GM23248 (cell line): Measurements from ENCODE around the gene SLC25A28. TPM values are rescaled to one million over a fixed set of nuclear protein-coding genes. Genes with fewer than 3 reads are reported as not detected.

Experiments used
- DNase-seq: peaks from one replicate; pipeline ENCODE4 v3.0.0-alpha.2; 2015
- H2AFZ ChIP-seq: fragments of 200-600 bp; sonication (generic); 2 replicates; pipeline ENCODE4 v1.6.1; 2016; ENCODE audit warnings: antibody characterized with exemption
- H3F3A ChIP-seq: fragments of 200-600 bp; sonication (generic); 2 replicates; pipeline ENCODE4 v1.6.1; 2016; ENCODE audit warnings: mild to moderate bottlenecking, antibody characterized with exemption, mixed run types; ENCODE audit not compliant: insufficient read depth
- H3K27ac ChIP-seq: fragments of 200-600 bp; sonication (generic); 2 replicates; pipeline ENCODE4 v1.5.1; 2016; ENCODE audit warnings: mild to moderate bottlenecking
- H3K27me3 ChIP-seq: fragments of 200-600 bp; sonication (generic); replicated peaks from 2 replicates; pipeline ENCODE4 v1.6.1; 2016; ENCODE audit warnings: mild to moderate bottlenecking; ENCODE audit not compliant: insufficient read depth
- H3K36me3 ChIP-seq: fragments of 200-600 bp; sonication (generic); 2 replicates; pipeline ENCODE4 v1.6.1; 2016; ENCODE audit warnings: low read depth, mild to moderate bottlenecking
- H3K4me1 ChIP-seq: fragments of 200-600 bp; sonication (generic); 2 replicates; pipeline ENCODE4 v1.6.1; 2016; ENCODE audit warnings: mild to moderate bottlenecking; ENCODE audit not compliant: insufficient read depth
- H3K4me2 ChIP-seq: fragments of 200-600 bp; sonication (generic); one replicate; pipeline ENCODE4 v1.6.1; 2016; ENCODE audit warnings: mild to moderate bottlenecking; ENCODE audit not compliant: unreplicated experiment
- H3K4me3 ChIP-seq: fragments of 200-600 bp; sonication (generic); 2 replicates; pipeline ENCODE4 v1.5.1; 2016; ENCODE audit warnings: mild to moderate bottlenecking
- H3K79me2 ChIP-seq: fragments of 200-600 bp; sonication (generic); 2 replicates; pipeline ENCODE4 v1.6.1; 2016; ENCODE audit warnings: mild to moderate bottlenecking; ENCODE audit not compliant: insufficient read depth
- H3K9ac ChIP-seq: fragments of 200-600 bp; sonication (generic); 2 replicates; pipeline ENCODE4 v1.6.1; 2016; ENCODE audit warnings: mild to moderate bottlenecking
- H3K9me2 ChIP-seq: fragments of 200-600 bp; sonication (generic); 2 replicates; pipeline ENCODE4 v1.6.1; 2016; ENCODE audit warnings: mixed run types, mild to moderate bottlenecking, moderate library complexity; ENCODE audit not compliant: insufficient read depth
- H3K9me3 ChIP-seq: fragments of 200-600 bp; sonication (generic); one replicate; pipeline ENCODE4 v1.6.1; 2017; ENCODE audit warnings: low read depth
- H4K20me1 ChIP-seq: fragments of 200-600 bp; sonication (generic); 2 replicates; pipeline ENCODE4 v1.6.0; 2016; ENCODE audit not compliant: insufficient read depth
- EZH2 ChIP-seq: fragments of 200-600 bp; sonication (generic); IDR thresholded peaks from 2 replicates; pipeline ENCODE4 v1.6.1; 2018; ENCODE audit warnings: antibody characterized with exemption, mild to moderate bottlenecking; ENCODE audit not compliant: insufficient read depth, poor library complexity, severe bottlenecking
- EZH2phosphoT487 ChIP-seq: fragments of 200-600 bp; sonication (generic); IDR thresholded peaks from 2 replicates; pipeline ENCODE4 v1.6.1; 2018; ENCODE audit warnings: antibody characterized with exemption, moderate library complexity, mild to moderate bottlenecking, low read depth; ENCODE audit not compliant: insufficient read depth
- WGBS, 2 experiments: methylation state at CpG; one replicate each; pipeline ENCODE4 v1.1.6; 2015 to 2017; ENCODE audit warnings: low lambda C conversion rate in 2 of 2, low coverage in 1 of 2; ENCODE audit errors: missing lambda C conversion rate in 2 of 2; 5-methylcytosine and 5-hydroxymethylcytosine counted together
- in situ Hi-C: fragments of 300-500 bp; cut with MboI; formaldehyde crosslinking; loops from 2 replicates; pipeline ENCODE4 v1.15.0; 2020
- polyA plus RNA-seq: library from polyadenylated mRNA; unstranded; fragments of >200 nt; fragmentation: Nextera tagmentation; extraction: Ambion mirVana; gene quantifications from 2 replicates; pipeline ENCODE4 v1.2.1, GENCODE V29; 2016
- total RNA-seq: library from RNA; depleted of rRNA; stranded (reverse); fragments of >200 nt; shearing (Covaris generic); gene quantifications from 2 replicates; pipeline ENCODE4 v1.2.3, GENCODE V29; 2014

The SLC25A28 gene
- total and polyA plus RNA-seq, 2 experiments from 2014 or later: 12.6 to 22.8 TPM

GRCh38 chr10:99647601-99648151, 27.4 kb upstream of the SLC25A28 start:
- WGBS, 2 experiments: 43 to 46% methylated on average over 2 of the region's 2 CpGs

GRCh38 chr10:99633832-99634231, 13.6 kb upstream of the SLC25A28 start:
- TF ChIP-seq EZH2 (no peak), EZH2phosphoT487 (no peak)
- H3K9me3 ChIP-seq: no peaks in the 10 kb centered on the region
- H3K27ac ChIP-seq: no peak overlapping the region
- DNase-seq: no peak
- no peak overlapping the region for H3K4me3 ChIP-seq
- H3K4me2 ChIP-seq: no peak overlapping the region
- in situ Hi-C loops: loop anchor here (10.0 kb wide), 1 partner anchor 81 kb away; no protein-coding TSS in a partner anchor
- no peak overlapping the region for H3K9ac ChIP-seq
- H3K4me1 ChIP-seq: peaks cover 13% of the 10 kb centered on the region
- H3K36me3 ChIP-seq: no peaks in the 10 kb centered on the region
- no peak overlapping the region for H2AFZ ChIP-seq
- no peaks in the 10 kb centered on the region for H4K20me1 ChIP-seq
- no peaks in the 10 kb centered on the region for H3K79me2 ChIP-seq
- H3K27me3 ChIP-seq: no peaks in the 10 kb centered on the region
- H3F3A ChIP-seq: peaks cover 7% of the 10 kb centered on the region
- H3K9me2 ChIP-seq: no peaks in the 10 kb centered on the region

More at GRCh38 chr10:99647601-99648151, 27.4 kb upstream of the SLC25A28 start:
- H3K79me2 ChIP-seq: no peaks in the 10 kb centered on the region
- in situ Hi-C loops: no loop called here
- no peak overlapping the region for H3K4me2 ChIP-seq
- H4K20me1 ChIP-seq: no peaks in the 10 kb centered on the region
- H3K9me2 ChIP-seq: no peaks in the 10 kb centered on the region
- no peak overlapping the region for H3K4me3 ChIP-seq
- no peaks in the 10 kb centered on the region for H3K4me1 ChIP-seq
- H3K36me3 ChIP-seq: no peaks in the 10 kb centered on the region
- no peaks in the 10 kb centered on the region for H3K9me3 ChIP-seq
- H3K9ac ChIP-seq: no peak overlapping the region
- H2AFZ ChIP-seq: no peak overlapping the region
- TF ChIP-seq EZH2phosphoT487 (no peak), EZH2 (no peak)
- no peaks in the 10 kb centered on the region for H3K27me3 ChIP-seq
- DNase-seq: no peak
- H3F3A ChIP-seq: no peaks in the 10 kb centered on the region; the same call in 1 of the 2 replicates
- H3K27ac ChIP-seq: no peak overlapping the region

GRCh38 chr10:99631496-99631895, 11.3 kb upstream of the SLC25A28 start:
- WGBS, 2 experiments: 87 to 93% methylated on average over 2 to 3 of the region's 3 CpGs
- H2AFZ ChIP-seq: no peak overlapping the region

GRCh38 chr10:99630991-99631390, 10.8 kb upstream of the SLC25A28 start:
- DNase-seq: peak; percentile 28

More at GRCh38 chr10:99631496-99631895, 11.3 kb upstream of the SLC25A28 start:
- H4K20me1 ChIP-seq: no peaks in the 10 kb centered on the region
- peaks cover 13% of the 10 kb centered on the region for H3K4me1 ChIP-seq
- peaks cover 7% of the 10 kb centered on the region for H3F3A ChIP-seq
- H3K4me3 ChIP-seq: no peak overlapping the region
- peak; percentile 75 for DNase-seq
- H3K79me2 ChIP-seq: no peaks in the 10 kb centered on the region
- no peaks in the 10 kb centered on the region for H3K36me3 ChIP-seq
- H3K9me3 ChIP-seq: no peaks in the 10 kb centered on the region
- no peaks in the 10 kb centered on the region for H3K27me3 ChIP-seq
- no peaks in the 10 kb centered on the region for H3K9me2 ChIP-seq
- TF ChIP-seq EZH2 (no peak), EZH2phosphoT487 (no peak)
- no peak overlapping the region for H3K4me2 ChIP-seq
- peak overlapping the region; percentile 57 for H3K27ac ChIP-seq
- H3K9ac ChIP-seq: no peak overlapping the region
- in situ Hi-C loops: loop anchor here (10.0 kb wide), 1 partner anchor 83 kb away; no protein-coding TSS in a partner anchor

More at GRCh38 chr10:99630991-99631390, 10.8 kb upstream of the SLC25A28 start:
- no peaks in the 10 kb centered on the region for H4K20me1 ChIP-seq
- H3K79me2 ChIP-seq: no peaks in the 10 kb centered on the region
- H3K4me3 ChIP-seq: no peak overlapping the region
- no peaks in the 10 kb centered on the region for H3K9me2 ChIP-seq
- TF ChIP-seq EZH2phosphoT487 (no peak), EZH2 (no peak)
- peak overlapping the region; percentile 57 for H3K27ac ChIP-seq
- no peak overlapping the region for H3K4me2 ChIP-seq
- H3K9ac ChIP-seq: peak overlapping the region; percentile 5; the same call in 1 of the 2 replicates
- no peaks in the 10 kb centered on the region for H3K36me3 ChIP-seq
- peaks cover 13% of the 10 kb centered on the region for H3K4me1 ChIP-seq
- in situ Hi-C loops: loop anchor here (10.0 kb wide), 1 partner anchor 84 kb away; no protein-coding TSS in a partner anchor
- H2AFZ ChIP-seq: peak overlapping the region; percentile 34; the same call in 1 of the 2 replicates
- no peaks in the 10 kb centered on the region for H3K9me3 ChIP-seq
- peaks cover 7% of the 10 kb centered on the region for H3F3A ChIP-seq
- H3K27me3 ChIP-seq: no peaks in the 10 kb centered on the region
